VCaP (cell line): ENCODE data around the gene FSTL5.

Experiments used
- H3K27ac ChIP-seq: fragments of 450-650 bp; 2 replicates; pipeline ENCODE4 v1.5.1; 2017
- CTCF ChIP-seq: fragments of 450-650 bp; conservative IDR thresholded peaks from 2 replicates; pipeline ENCODE4 v1.5.1; 2017; ENCODE audit warnings: mild to moderate bottlenecking, moderate library complexity

Gene FSTL5

GRCh38 chr4:161916035-161916434, 247.8 kb downstream of the FSTL5 start:
- no peak overlapping the region for H3K27ac ChIP-seq
- no peak for TF ChIP-seq CTCF

GRCh38 chr4:161907590-161907955, 256.2 kb downstream of the FSTL5 start:
- TF ChIP-seq CTCF = no peak
- no peak overlapping the region for H3K27ac ChIP-seq

- no peak overlapping the region for H3K27ac ChIP-seq
- no peak for TF ChIP-seq CTCF
These were observed 256.8 kb downstream of the FSTL5 start for GRCh38 chr4:161906836-161907589.

GRCh38 chr4:161900110-161900509, 263.7 kb downstream of the FSTL5 start:
- no peak for TF ChIP-seq CTCF

GRCh38 chr4:161894493-161895167, 269.2 kb downstream of the FSTL5 start:
- no peak overlapping the region for H3K27ac ChIP-seq
- no peak for TF ChIP-seq CTCF

More at GRCh38 chr4:161900110-161900509, 263.7 kb downstream of the FSTL5 start:
- H3K27ac ChIP-seq = no peak overlapping the region

GRCh38 chr4:161894014-161894413, 269.8 kb downstream of the FSTL5 start:
- no peak overlapping the region for H3K27ac ChIP-seq
- no peak for TF ChIP-seq CTCF

GRCh38 chr4:161893566-161893965, 270.2 kb downstream of the FSTL5 start:
- TF ChIP-seq CTCF = no peak
- H3K27ac ChIP-seq = no peak overlapping the region
